PC-3 (cell line): ENCODE measurements around the gene BMPER. TPM values are rescaled to one million over a fixed set of nuclear protein-coding genes. Genes with fewer than 3 reads are reported as not detected.

Experiments
- ATAC-seq: fragments of 200-7000 bp; cut with Tn5 transposase; 2 replicates; pipeline ENCODE4 v1.9.1; 2020; ENCODE audit warnings: mild to moderate bottlenecking, moderate library complexity
- BruUV-seq: library from RNA; stranded (reverse); fragments of 400-500 nt; replicated peaks from 2 replicates; lab custom pipeline; 2021; lab: Mats Ljungman, UMichigan
- CTCF ChIA-PET: fragments of 300-600 bp; sonication (Branson Sonifier 250); formaldehyde crosslinking; loops from one replicate; lab custom pipeline; 2022; ENCODE audit warnings: antibody characterized with exemption; lab: Charles Lee
- POLR2A ChIA-PET: fragments of 300-600 bp; sonication (Branson Sonifier 250); formaldehyde crosslinking; loops from one replicate; lab custom pipeline; 2022; ENCODE audit warnings: antibody characterized with exemption; ENCODE audit not compliant: unreplicated experiment; lab: Charles Lee
- DNase-seq: peaks from one replicate; pipeline ENCODE4 v3.0.0-alpha.2; 2015
- H2AFZ ChIP-seq: fragments of 300-600 bp; sonication (generic); 2 replicates; pipeline ENCODE4 v1.6.0; 2016; ENCODE audit warnings: antibody characterized with exemption, low read length
- H3F3A ChIP-seq: fragments of 300-600 bp; sonication (generic); one replicate; pipeline ENCODE4 v1.6.0; 2017; ENCODE audit warnings: antibody characterized with exemption, low read length, control low read depth, mild to moderate bottlenecking; ENCODE audit not compliant: unreplicated experiment
- H3K27ac ChIP-seq: fragments of 300-600 bp; sonication (generic); 2 replicates; pipeline ENCODE4 v1.5.1; 2016; ENCODE audit warnings: mild to moderate bottlenecking, low read length
- H3K27me3 ChIP-seq: fragments of 300-600 bp; sonication (generic); 2 replicates; pipeline ENCODE4 v1.6.1; 2016; ENCODE audit warnings: low read length, mixed read lengths
- H3K36me3 ChIP-seq: fragments of 300-600 bp; sonication (generic); 2 replicates; pipeline ENCODE4 v1.6.1; 2016; ENCODE audit warnings: low read depth, mixed run types, low read length, mixed read lengths
- H3K4me1 ChIP-seq: fragments of 300-600 bp; sonication (generic); 2 replicates; pipeline ENCODE4 v1.5.1; 2016; ENCODE audit warnings: low read length; ENCODE audit not compliant: insufficient read depth
- H3K4me2 ChIP-seq: fragments of 300-600 bp; sonication (generic); 2 replicates; pipeline ENCODE4 v1.6.0; 2016; ENCODE audit warnings: low read length
- H3K4me3 ChIP-seq: fragments of 300-600 bp; sonication (generic); 2 replicates; pipeline ENCODE4 v1.5.1; 2016; ENCODE audit warnings: mild to moderate bottlenecking, low read length, mixed read lengths
- H3K79me2 ChIP-seq: fragments of 300-600 bp; sonication (generic); 2 replicates; pipeline ENCODE4 v1.6.1; 2017; ENCODE audit warnings: low read length, mixed read lengths
- H3K9ac ChIP-seq: fragments of 300-600 bp; sonication (generic); 2 replicates; pipeline ENCODE4 v1.6.0; 2016; ENCODE audit warnings: mild to moderate bottlenecking, low read length
- H3K9me2 ChIP-seq: fragments of 300-600 bp; sonication (generic); replicated peaks from 2 replicates; pipeline ENCODE4 v1.6.1; 2016; ENCODE audit warnings: mixed run types, low read length, mixed read lengths
- H3K9me3 ChIP-seq: fragments of 300-600 bp; sonication (generic); 2 replicates; pipeline ENCODE4 v1.6.1; 2016; ENCODE audit warnings: low read length, mixed read lengths
- H4K20me1 ChIP-seq: fragments of 300-600 bp; sonication (generic); 2 replicates; pipeline ENCODE4 v1.6.1; 2016; ENCODE audit warnings: low read length, mixed read lengths
- CTCF ChIP-seq: fragments of 300-600 bp; sonication (generic); conservative IDR thresholded peaks from 2 replicates; pipeline ENCODE4 v1.5.1; 2017; ENCODE audit warnings: antibody characterized with exemption, low read depth, mild to moderate bottlenecking, low read length
- EZH2 ChIP-seq: fragments of 300-600 bp; sonication (generic); IDR thresholded peaks from one replicate; pipeline ENCODE4 v1.6.1; 2017; ENCODE audit warnings: antibody characterized with exemption, mild to moderate bottlenecking, low read length; ENCODE audit not compliant: unreplicated experiment
- EZH2phosphoT487 ChIP-seq: fragments of 300-600 bp; sonication (generic); IDR thresholded peaks from 2 replicates; pipeline ENCODE4 v1.6.1; 2018; ENCODE audit warnings: mild to moderate bottlenecking, antibody characterized with exemption, low read length, borderline replicate concordance
- intact Hi-C: fragments of 100-400 bp; cut with micrococcal nuclease; formaldehyde crosslinking; loops from 2 replicates; pipeline ENCODE4 v1.9.0; 2023
- total RNA-seq: library from RNA; depleted of rRNA; stranded (reverse); fragments of >200 nt; gene quantifications from 2 replicates; pipeline ENCODE4 v1.2.3, GENCODE V29; 2014

BMPER gene
- total RNA-seq, 1 experiment from 2014 or later, result 0.11 TPM

GRCh38 chr7:33939121-33939520 is 33.8 kb downstream of the BMPER start:
- 0 out of 2 replicates have a peak, but pooled peaks cover 8% of the 10 kb centered on the region for H3K27me3 ChIP-seq
- TF ChIP-seq EZH2phosphoT487, result no peak
- no peak for TF ChIP-seq CTCF
- no peak for TF ChIP-seq EZH2
- no peak overlapping the region for H3K4me2 ChIP-seq
- H3K79me2 ChIP-seq, result no peaks in the 10 kb centered on the region
- ChIA-PET CTCF (no interaction called here), POLR2A (no interaction called here)
- peaks cover 2% of the 10 kb centered on the region; the same call in 1 of the 2 replicates for H3K4me1 ChIP-seq
- no peak overlapping the region for H2AFZ ChIP-seq
- ATAC-seq (no peak), DNase-seq (no peak)
- H3K4me3 ChIP-seq, result no peak overlapping the region
- H4K20me1 ChIP-seq, result no peaks in the 10 kb centered on the region
- no peak overlapping the region for H3K27ac ChIP-seq
- H3K9ac ChIP-seq, result no peak overlapping the region
- BruUV-seq, result no TSS peak
- H3K36me3 ChIP-seq, result no peaks in the 10 kb centered on the region
- intact Hi-C loops, result no loop called here
- H3K9me3 ChIP-seq, result no peaks in the 10 kb centered on the region
- H3F3A ChIP-seq, result no peaks in the 10 kb centered on the region
- H3K9me2 ChIP-seq, result no peaks in the 10 kb centered on the region

- Histone ChIP-seq H3K79me2 (no peaks in the 10 kb centered on the region), H3K27ac (no peak overlapping the region), H4K20me1 (no peaks in the 10 kb centered on the region), H3K27me3 (0 out of 2 replicates have a peak, but pooled peaks cover 8% of the 10 kb centered on the region), H2AFZ (no peak overlapping the region), H3K9me2 (no peaks in the 10 kb centered on the region), H3K9me3 (no peaks in the 10 kb centered on the region), H3F3A (no peaks in the 10 kb centered on the region), H3K4me1 (no peaks in the 10 kb centered on the region), H3K36me3 (no peaks in the 10 kb centered on the region), H3K9ac (no peak overlapping the region), H3K4me3 (no peak overlapping the region), H3K4me2 (no peak overlapping the region)
- ATAC-seq, result no peak
- TF ChIP-seq EZH2 (no peak), CTCF (no peak), EZH2phosphoT487 (no peak)
- ChIA-PET POLR2A (no interaction called here), CTCF (no interaction called here)
- intact Hi-C loops, result no loop called here
- no peak for DNase-seq
- no TSS peak for BruUV-seq
Observed at GRCh38 chr7:33940503-33940902, 35.2 kb downstream of the BMPER start.

- ChIA-PET CTCF (no interaction called here), POLR2A (no interaction called here)
- H3K4me1 ChIP-seq, result no peaks in the 10 kb centered on the region
- 0 out of 2 replicates have a peak, but pooled peaks cover 8% of the 10 kb centered on the region for H3K27me3 ChIP-seq
- DNase-seq (no peak), ATAC-seq (no peak)
- no peak overlapping the region for H3K27ac ChIP-seq
- no peak overlapping the region for H3K4me2 ChIP-seq
- no peaks in the 10 kb centered on the region for H3K9me3 ChIP-seq
- no peaks in the 10 kb centered on the region for H3K79me2 ChIP-seq
- H3K9me2 ChIP-seq, result no peaks in the 10 kb centered on the region
- BruUV-seq, result no TSS peak
- no peak overlapping the region for H3K9ac ChIP-seq
- H3K36me3 ChIP-seq, result no peaks in the 10 kb centered on the region
- no peak overlapping the region for H2AFZ ChIP-seq
- intact Hi-C loops, result no loop called here
- no peaks in the 10 kb centered on the region for H4K20me1 ChIP-seq
- TF ChIP-seq EZH2, result no peak
- H3F3A ChIP-seq, result no peaks in the 10 kb centered on the region
- H3K4me3 ChIP-seq, result no peak overlapping the region
Observed at GRCh38 chr7:33941418-33941817, 36.1 kb downstream of the BMPER start.
